Osteocyte (in vitro differentiated cells): ENCODE results near the gene ATXN1. TPM values are rescaled to one million over a fixed set of nuclear protein-coding genes. Genes with fewer than 3 reads are reported as not detected.

Experiments
- DNase-seq: peaks from one replicate; pipeline ENCODE4 v3.0.0; 2021; ENCODE audit warnings: mixed read lengths; ENCODE audit not compliant: unreplicated experiment; ENCODE audit errors: extremely low spot score
- H3K27ac Mint-ChIP-seq: one replicate; pipeline ENCODE4 v1.8.0; 2021; ENCODE audit warnings: mild to moderate bottlenecking, mixed read lengths; ENCODE audit not compliant: unreplicated experiment
- H3K27me3 Mint-ChIP-seq: one replicate; pipeline ENCODE4 v1.8.0; 2021; ENCODE audit warnings: mixed read lengths; ENCODE audit not compliant: unreplicated experiment
- H3K36me3 Mint-ChIP-seq: one replicate; pipeline ENCODE4 v1.8.0; 2021; ENCODE audit warnings: mixed read lengths; ENCODE audit not compliant: unreplicated experiment
- H3K4me1 Mint-ChIP-seq: one replicate; pipeline ENCODE4 v1.8.0; 2021; ENCODE audit warnings: mixed read lengths; ENCODE audit not compliant: unreplicated experiment
- H3K4me3 Mint-ChIP-seq: one replicate; pipeline ENCODE4 v1.8.0; 2021; ENCODE audit warnings: mild to moderate bottlenecking, moderate library complexity, mixed read lengths; ENCODE audit not compliant: unreplicated experiment
- H3K9me3 Mint-ChIP-seq: one replicate; pipeline ENCODE4 v1.8.0; 2021; ENCODE audit warnings: mixed read lengths; ENCODE audit not compliant: unreplicated experiment
- total RNA-seq: library from RNA; stranded (reverse); gene quantifications from 2 replicates; pipeline ENCODE4 v1.2.1, GENCODE V29; 2021
- TF ChIP-seq, protein P1 (sequence below): fragments of 200-600 bp; sonication (generic); IDR thresholded peaks from 2 replicates; pipeline ENCODE4 v1.5.0; 2021; ENCODE audit warnings: antibody characterized with exemption, mild to moderate bottlenecking, moderate library complexity

Gene ATXN1
- total RNA-seq, 1 donor from 2014 or later = 54.4 TPM

DNA sequence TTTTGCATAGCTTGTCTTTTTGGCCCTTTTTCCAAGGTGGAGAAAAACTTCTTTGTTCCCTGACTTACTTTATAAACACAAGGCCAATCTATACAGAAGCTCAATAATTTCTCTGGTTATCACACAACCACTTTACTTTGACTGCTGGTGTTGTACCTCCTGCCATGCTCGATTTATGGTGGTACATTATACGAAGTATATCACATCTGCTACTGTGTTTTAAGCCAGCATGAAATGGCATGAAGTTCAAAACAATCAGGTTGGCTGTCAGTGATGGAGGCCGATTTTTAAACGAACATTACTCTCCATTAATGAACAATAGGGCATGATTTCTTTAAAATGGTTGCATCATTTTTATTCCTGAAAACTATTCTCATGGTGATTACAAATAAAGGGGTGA, 21.0 kb upstream of the ATXN1 start:
- Mint-ChIP-seq H3K4me3 (no peak overlapping the region), H3K27me3 (no peaks in the 10 kb centered on the region), H3K4me1 (no peaks in the 10 kb centered on the region), H3K9me3 (no peaks in the 10 kb centered on the region), H3K27ac (no peak overlapping the region), H3K36me3 (no peaks in the 10 kb centered on the region)
- TF ChIP-seq, protein P1, sequence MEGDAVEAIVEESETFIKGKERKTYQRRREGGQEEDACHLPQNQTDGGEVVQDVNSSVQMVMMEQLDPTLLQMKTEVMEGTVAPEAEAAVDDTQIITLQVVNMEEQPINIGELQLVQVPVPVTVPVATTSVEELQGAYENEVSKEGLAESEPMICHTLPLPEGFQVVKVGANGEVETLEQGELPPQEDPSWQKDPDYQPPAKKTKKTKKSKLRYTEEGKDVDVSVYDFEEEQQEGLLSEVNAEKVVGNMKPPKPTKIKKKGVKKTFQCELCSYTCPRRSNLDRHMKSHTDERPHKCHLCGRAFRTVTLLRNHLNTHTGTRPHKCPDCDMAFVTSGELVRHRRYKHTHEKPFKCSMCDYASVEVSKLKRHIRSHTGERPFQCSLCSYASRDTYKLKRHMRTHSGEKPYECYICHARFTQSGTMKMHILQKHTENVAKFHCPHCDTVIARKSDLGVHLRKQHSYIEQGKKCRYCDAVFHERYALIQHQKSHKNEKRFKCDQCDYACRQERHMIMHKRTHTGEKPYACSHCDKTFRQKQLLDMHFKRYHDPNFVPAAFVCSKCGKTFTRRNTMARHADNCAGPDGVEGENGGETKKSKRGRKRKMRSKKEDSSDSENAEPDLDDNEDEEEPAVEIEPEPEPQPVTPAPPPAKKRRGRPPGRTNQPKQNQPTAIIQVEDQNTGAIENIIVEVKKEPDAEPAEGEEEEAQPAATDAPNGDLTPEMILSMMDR = no peak
- DNase-seq = no peak

DNA sequence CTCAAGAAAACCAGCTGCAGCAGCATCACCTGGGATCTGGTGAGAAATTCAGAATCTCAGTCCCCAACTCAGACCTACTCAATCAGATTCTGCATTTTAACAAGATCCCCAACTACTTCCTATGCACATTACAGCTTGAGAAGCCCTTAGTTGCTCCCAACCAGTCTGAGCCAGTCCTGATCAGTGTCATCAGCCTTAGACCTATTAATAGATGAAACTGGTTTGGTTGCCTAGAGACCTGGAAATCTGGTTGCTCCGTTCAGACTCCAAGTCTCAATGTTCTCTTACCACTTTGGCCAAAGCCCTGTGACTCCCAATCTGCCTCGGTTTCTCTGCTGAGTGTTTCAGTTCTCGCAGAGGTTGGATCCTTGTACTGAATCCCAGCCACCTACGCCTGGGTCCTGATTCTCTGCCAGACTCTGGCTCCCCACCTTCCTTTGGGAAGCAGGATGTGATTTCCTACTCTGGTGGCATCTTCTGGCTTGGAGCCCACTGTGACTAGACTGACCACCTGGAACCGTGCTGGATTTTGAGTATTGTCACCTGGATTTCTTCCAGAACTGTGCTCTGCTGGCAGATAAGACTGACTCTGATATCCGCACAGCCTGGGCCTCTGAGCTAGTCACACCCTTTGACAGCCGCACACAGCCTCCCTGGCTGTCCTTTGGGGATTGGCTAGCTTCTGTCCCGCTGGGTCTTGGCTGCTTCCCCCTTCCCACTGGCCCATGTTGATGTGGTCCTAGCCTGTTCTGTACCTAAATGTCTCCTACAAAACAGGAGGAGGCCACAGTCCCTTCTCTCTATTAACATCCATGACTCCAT, 20.3 kb upstream of the ATXN1 start:
- H3K9me3 Mint-ChIP-seq = no peaks in the 10 kb centered on the region
- H3K4me3 Mint-ChIP-seq = no peak overlapping the region
- TF ChIP-seq, protein P1 = no peak
- DNase-seq = no peak
- no peak overlapping the region for H3K27ac Mint-ChIP-seq
- no peaks in the 10 kb centered on the region for H3K36me3 Mint-ChIP-seq
- no peaks in the 10 kb centered on the region for H3K27me3 Mint-ChIP-seq
- H3K4me1 Mint-ChIP-seq = peaks cover 6% of the 10 kb centered on the region

DNA sequence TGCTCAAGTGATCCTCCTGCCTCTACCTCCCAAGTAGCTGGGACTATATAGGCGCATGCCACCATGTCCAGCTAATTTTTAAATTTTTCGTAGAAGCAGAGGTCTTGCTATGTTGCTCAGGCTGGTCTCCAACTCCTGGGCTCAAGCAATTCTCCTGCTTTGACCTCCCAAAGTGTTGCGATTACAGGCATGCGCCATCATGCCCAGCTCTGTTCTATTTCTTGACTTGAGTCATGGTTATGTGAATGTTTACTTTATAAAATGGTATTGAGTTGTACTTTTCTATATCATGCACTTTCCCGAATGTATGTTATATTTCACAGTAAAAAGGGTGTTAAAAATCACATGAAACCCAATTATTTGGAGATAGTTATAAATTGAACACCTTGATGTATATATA, 17.3 kb upstream of the ATXN1 start:
- Mint-ChIP-seq H3K9me3 (no peaks in the 10 kb centered on the region), H3K4me1 (peaks cover 12% of the 10 kb centered on the region), H3K27me3 (no peaks in the 10 kb centered on the region), H3K4me3 (no peak overlapping the region), H3K36me3 (no peaks in the 10 kb centered on the region), H3K27ac (no peak overlapping the region)
- no peak for DNase-seq
- TF ChIP-seq, protein P1 = no peak

DNA sequence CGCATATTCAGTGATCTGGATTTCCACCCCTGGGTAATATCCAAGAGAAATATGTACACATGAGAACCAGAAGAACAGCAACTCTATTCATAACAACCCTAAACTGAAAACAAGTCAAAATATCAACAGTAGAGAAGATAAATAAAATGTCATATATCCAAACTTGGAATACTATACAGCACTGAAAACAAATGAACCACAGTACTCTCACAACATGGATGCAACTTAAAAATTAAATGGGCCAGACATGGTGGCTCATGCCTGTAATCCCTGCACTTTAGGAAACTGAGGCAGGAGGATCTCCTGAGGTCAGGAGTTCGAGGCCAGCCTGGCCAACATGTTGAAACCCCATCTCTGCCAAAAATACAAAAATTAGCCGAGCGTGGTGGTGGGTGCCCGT, 16.5 kb upstream of the ATXN1 start:
- Mint-ChIP-seq H3K27me3 (no peaks in the 10 kb centered on the region), H3K36me3 (no peaks in the 10 kb centered on the region), H3K4me1 (peaks cover 12% of the 10 kb centered on the region), H3K9me3 (no peaks in the 10 kb centered on the region), H3K4me3 (no peak overlapping the region), H3K27ac (no peak overlapping the region)
- TF ChIP-seq, protein P1 = no peak
- no peak for DNase-seq

DNA sequence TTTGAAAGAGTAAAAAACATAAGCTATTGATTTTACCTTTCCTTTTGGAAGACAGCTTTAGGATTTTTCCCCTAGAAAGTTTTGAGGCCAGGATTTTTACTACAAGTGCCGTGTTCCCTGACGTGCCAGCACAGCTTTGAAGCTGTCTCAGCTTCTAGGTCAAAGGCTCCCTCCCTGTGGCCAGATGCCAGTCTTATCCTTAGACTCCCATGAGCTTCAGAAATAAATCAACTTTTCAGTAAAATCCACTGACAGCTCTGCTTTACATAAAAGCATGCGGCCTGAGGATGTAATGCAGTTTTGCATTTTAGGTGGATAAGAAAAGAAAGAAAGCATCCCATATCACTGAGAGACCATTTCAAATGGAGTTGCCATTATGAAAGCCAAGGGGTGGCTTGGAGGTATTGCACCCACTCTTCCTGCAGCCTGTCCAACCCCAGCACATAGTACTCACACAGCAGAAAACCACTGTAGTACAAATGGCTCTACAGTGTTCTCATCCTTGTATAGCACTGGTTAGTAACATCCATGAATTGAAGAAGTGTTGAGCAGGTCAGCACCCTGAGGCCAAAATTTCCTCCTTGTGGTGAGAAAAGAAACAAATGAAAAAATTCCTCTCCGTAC, 15.2 kb upstream of the ATXN1 start:
- H3K9me3 Mint-ChIP-seq = no peaks in the 10 kb centered on the region
- no peaks in the 10 kb centered on the region for H3K27me3 Mint-ChIP-seq
- H3K4me1 Mint-ChIP-seq = peaks cover 15% of the 10 kb centered on the region
- H3K36me3 Mint-ChIP-seq = no peaks in the 10 kb centered on the region
- no peak overlapping the region for H3K4me3 Mint-ChIP-seq
- TF ChIP-seq, protein P1 = peak; percentile 24
- no peak overlapping the region for H3K27ac Mint-ChIP-seq
- no peak for DNase-seq
